DLD1 (cell line): ENCODE data around the gene CYB561.

Source experiments
- in situ Hi-C: cut with HindIII; loops from 2 replicates; pipeline ENCODE4 v1.10.0; 2017; ENCODE audit warnings: low sequenced_read_pairs

Gene CYB561

DNA sequence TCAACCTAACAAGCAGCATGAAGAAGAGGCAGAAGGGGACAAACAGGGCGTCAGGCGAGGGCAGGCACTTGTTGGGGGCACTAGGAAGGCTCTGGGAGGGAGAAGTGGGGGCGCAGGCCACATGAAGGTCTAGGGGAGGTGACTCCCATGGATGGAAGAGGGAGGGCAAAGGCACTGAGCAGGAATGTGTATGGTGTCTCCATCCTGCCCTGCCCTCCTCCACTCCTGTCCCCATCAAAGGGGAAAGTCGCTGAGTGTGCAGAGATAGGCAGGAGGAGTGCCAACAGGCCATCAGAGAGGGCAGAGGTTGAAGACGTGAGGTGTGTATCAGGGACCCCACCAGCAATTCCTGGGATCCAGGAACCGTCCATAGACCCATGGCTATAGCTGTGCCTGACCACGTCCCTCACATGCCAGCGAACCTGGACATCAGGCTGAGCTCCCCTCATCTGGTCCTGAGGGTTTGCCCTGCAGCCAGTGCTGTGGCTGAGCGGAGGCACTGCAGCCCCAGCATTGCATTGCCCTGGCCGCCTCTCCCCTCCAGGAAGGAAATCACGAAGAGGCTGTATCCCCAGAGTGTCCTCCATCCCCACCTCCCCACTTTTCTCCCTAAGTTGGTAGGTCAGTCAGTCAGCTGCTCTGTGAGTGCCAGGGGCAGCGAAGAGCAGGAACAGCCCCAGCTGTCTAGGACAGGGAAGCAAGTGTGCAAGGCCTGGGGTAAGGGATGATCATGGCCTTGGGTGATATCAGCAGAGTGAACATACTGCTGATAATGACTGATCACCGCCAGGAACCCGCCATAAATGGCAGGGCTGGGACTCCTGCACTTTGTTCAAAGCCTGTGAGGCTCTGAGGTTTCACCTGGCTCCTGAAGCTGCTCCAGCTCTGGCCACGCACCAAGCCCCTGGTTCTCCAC lies 6.2 kb upstream of the CYB561 start:
- in situ Hi-C loops: no loop called here

DNA sequence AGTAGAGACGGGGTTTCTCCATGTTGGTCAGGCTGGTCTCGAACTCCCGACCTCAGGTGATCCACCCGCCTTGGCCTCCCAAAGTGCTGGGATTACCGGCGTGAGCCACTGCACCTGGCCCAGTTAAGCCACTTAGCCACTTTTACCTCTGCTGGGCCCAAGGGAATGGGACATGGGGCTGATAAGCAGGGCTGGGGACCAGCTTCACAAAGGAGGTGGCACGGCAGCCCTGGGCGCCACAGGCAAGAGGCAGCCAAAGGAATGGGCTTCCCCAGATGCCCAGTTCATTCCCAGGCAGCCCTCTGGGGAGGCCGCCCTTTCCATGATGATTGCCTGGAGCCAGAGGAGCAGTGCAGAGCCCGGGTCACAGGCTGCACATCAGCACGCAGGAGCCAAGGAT lies 5.0 kb upstream of the CYB561 start:
- in situ Hi-C loops: no loop called here

DNA sequence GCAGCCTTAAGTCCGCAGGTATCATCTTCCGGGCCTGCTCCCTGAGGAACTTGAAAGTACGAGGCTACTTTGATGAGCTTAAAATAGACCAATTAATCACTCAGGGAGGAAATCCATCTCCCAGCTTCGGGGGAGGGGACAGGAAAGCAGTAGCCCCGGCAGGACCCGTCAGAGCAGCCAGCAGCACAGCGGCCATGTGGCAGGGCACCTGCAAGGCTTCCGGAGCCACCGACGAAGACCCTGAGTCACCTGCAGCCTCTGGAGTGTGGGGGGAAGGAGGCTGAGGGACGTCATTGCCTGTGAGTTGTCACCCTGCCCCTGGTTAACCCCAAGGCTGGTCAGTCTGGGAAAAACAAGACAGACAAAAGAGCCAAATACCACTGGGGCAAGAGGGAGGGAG lies 4.4 kb upstream of the CYB561 start:
- in situ Hi-C loops: no loop called here

DNA sequence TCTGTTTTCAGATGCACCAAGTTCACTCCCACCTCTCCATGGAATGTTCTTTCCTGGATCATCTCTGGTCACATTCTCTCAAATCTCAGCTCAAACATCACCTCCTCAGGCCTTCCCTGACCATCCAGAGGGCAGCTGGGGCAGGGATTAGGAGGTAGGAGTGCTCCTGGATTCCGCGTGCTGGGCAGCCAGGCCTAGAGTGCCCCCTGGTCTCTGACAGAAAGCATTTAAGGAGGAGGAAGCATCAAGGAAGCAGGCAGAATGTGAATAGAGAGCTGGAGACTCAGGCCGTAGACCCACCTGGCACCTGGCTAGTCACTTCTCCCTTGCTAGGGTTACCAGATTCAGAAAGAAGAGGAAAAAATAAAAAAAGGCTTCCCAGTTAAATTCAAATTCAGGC lies 2.5 kb upstream of the CYB561 start:
- in situ Hi-C loops: no loop called here

DNA sequence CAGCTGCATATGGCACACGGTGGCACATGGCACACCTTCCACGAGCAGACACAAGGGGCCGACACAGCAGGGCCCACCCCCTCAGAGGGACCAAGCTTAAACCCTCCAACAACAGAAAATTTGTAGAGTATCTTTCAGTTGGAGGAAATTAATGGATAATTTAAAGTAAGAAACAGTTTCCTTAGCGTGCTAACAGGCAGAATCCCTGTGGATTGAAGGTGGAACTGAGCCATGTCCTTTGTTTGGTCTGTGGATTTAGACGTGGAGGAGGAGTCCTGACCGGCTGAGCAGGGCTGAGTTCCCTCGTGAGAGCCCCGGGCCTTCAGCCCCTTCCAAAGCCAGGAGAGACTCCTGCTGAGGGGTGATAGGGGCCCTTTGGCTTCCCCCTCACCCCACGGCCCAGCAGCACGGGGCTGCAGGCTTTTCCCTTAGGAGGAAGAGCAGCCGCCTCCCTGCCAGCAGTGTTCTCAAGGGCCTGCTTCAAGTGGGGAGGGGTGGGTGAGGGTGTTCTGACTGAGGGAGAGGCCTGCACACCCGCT lies 1.4 kb upstream of the CYB561 start:
- in situ Hi-C loops: no loop called here

DNA sequence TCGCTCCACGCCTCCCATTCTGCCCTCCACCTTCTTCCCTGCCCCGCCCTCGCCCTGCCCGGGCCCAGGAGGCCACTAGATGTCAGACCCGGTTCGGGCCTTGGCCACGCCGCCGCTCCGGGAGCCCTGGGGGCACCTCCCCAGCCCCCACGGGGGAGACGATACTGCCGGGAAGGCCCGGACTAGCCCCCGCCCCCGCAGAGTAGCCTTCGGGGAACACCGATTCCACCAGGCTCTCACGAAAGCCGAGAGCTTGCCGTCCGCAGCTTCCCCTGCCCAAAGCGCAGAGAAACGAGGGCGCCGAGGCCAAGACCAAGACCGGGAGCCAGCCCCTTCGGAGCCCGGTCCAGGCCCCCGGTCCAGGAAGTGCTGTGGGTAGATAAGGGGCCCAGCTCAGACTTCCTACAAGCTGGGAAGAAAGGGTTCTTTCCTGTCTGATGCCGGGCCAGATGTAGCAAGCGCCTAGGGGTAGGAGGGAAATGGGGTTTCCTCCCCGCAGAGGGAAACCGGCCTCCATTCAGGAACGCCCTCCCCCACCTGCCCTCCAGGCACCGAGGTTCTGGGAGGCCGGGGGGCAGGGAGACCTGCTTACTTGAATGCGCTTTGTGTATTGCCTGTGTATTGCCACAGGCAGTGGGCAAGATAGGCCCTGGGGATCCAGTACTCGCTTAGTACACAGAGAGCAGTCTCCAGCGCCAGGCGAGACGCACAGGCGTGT lies 806 bp upstream of the CYB561 start:
- in situ Hi-C loops: no loop called here

DNA sequence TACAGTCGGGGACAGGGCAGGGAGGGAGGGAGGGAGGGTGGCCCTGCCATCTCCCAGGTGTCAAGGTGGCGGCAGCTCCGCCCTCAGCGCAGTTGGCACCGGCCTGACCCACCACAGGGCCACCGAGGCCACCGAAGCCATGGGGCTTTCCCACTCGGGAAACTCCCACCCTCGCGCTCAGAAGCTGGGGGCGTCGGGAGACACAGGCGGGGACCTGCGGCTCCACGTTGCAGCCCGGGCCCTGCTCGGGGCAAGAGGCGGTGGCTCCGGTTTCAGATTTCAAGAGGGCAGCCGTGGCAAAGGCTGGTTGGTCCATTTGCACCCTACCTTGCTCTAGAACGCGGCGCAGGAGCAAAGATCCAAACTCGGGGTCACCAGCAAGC lies 544 bp downstream of the CYB561 start:
- in situ Hi-C loops: no loop called here

DNA sequence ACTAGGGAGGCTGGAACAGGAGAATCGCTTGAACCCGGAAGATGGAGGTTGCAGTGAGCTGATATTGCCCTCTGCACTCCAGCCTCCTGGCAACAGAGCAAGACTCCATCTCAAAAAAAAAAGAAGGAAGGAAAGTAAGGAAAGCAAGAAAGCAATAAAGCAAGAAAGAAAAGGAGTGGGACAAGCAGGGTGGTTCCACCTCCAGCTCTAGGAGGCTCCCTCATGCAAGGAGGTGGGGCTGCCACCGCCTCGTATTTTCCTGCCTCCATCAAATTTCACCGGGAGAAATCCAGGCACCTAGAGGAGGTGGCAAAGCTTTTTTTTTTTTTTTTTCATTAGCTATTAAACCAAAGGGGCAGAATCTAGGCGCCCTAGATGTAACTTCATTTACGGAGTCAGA lies 1.0 kb downstream of the CYB561 start:
- in situ Hi-C loops: no loop called here

DNA sequence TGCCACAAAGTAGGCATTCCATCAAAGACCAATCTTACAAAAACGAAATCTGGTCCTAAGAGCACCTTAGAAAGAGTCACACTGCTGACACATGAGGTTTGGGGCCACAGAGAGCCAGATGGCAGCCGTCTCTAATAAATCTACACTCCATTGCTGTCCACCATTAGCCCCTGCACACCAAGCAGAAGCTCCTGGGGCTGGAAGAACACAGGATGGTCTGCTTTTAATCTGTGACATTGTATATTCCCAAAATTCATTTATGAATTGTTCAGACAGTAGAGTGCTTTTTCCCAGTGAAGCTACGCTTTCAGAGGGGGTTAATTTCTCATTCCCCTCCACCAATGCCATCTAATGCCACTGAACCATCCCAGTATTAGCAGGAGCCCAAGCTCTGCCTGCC lies 1.6 kb downstream of the CYB561 start:
- in situ Hi-C loops: no loop called here

DNA sequence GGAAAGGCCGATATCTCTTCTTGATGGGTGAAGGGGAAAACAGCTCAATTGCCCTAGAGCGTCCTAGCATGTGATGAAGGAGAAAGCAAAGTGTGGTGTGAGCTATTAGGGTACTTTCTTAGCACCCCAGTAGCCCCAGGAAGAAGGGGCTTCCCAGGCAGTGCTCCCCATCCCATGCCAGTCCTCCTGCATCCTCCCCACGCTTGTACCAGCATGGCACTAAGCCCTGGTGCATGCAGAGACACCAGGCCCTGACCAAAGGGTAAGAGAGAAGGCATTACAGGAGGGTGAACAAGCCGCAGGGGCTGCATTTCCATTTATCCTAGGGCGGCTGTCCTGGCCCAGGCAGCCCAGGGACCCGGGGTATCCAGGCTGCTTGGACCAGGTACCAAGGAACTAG lies 3.1 kb downstream of the CYB561 start:
- in situ Hi-C loops: no loop called here

DNA sequence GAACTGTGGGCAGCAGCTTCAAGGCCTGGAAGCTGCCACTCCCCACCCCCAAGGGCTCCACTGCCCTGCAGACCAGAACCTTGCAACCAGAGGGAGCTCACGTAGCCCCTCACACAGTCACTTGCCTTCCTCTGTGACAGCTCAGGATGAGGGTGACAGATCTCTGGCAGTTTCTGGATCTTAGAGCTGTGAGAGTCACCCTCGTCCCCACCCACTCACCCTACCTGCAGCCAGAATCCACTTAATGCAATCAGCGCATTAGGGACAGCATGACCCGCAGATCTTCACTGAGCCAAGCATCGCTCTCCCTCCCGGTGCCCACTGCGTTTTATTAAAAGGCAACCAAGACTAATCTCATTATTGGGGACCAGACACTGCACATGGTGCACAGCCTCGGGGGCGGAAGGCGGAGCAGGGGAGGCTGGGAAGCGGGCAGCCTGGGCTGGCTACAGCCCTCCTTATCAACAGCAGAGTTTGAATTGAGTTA lies 3.5 kb downstream of the CYB561 start:
- in situ Hi-C loops: no loop called here

DNA sequence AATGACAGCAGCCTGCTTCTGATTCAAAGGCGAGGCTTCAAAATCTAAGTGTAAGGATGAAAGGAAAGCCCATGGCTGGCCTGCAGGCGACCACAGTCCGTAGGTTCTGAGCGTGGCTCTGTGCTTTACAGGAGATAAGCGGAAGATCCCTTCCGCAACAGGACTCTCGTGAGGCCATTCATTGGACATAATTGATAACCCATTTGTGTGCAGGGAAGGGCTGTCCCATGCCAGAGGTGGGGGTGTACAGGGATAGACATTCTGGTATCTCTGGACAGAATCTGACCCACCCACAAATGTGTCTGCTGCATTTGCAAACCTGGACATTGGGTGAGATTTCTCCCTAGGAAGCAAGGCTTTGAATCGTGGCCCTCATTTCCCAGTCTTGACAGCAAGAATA lies 4.0 kb downstream of the CYB561 start:
- in situ Hi-C loops: no loop called here

DNA sequence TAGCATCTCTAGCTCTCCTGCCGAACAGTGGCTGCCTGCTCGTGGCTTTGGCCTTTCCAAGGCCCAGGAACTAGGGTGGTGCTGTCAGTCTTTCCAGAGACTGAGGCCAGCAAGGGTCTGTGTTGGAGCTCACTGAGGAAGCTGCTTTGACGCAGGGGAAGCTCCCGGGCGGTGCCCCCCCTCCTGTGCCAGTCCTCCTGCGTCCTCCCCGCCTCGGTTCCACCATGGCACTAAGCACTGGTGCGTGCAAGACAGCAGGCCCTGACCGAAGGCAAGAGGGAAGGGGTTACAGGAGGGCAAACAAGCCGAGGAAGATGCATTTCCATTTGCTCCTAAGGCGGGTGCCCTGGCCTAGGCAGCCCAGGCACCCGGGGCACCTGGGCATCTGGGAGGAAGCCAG lies 4.5 kb downstream of the CYB561 start:
- in situ Hi-C loops: no loop called here

DNA sequence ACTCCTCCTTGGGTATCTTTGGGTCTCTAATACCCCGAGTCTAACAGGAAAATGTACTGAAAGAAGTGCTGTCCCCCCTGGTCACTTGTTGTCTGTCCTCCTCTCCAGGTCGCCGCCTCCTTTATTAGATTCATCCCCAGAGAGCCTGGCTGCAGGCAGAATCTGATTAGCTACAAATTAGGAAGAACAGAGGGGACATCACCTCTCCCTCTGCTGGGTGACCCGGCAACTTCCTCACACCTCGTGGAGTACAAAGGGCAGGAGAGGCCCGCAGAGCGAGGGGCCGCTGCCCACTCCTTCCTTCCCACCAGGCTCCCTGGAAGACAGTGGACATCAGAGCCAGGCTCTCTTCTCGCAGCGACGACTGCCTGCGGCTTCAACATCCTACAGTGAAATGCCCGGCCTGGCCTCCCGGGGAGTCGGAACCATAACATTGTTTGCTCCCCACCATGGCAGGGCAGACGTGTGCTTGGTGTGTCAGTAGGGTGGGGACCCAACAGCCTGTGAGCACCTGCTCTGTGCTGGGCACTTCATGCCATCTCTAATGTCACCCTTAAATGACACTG lies 5.3 kb downstream of the CYB561 start:
- in situ Hi-C loops: no loop called here

DNA sequence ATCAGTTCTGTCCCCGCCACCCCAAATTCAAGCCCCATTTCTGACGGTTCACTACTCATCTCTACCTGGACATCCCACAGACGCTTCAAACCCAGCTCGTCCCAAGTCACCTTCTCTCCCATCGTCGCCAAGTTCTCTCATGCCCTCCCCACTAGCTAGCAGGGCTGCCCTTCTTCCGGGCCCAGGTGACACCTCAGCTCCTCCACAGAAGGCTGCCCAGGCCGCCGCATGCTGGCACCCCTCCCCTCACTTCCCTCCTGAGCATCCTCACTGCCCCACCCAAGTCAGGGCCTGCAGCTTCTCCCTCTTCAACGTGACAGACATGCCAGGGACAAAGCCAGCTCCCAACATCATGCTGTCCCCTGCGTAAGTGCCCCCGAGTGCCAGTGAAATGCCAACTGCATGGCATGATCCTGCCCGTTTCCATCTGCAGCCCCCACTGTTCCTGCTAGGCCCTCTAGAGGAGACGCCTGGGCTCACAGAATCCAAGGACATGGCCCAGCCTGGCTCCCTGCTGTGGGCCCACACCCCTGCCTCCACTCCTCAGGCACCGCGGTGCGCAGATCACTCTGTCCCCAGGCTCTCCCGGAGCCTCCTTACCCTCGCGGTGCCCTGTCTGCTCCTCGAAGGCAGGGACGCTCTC lies 5.9 kb downstream of the CYB561 start:
- in situ Hi-C loops: no loop called here

DNA sequence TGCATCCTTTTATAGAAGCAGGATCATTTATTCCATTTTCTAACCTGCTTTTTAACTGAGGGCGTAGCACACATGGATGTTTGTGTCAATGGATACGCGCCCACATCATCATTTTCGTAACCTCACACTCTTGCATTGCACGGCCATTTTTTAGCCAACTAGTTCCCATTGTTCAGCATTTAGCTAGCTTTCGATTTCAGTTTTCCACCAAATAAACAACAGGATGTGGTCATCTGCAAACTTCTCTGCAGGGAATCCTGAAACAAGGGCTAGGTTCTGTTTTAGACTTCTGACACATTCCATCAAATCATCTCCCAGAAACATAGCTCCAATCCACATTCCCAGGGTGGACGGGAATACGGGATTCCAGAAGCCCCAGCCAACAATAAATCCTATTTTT lies 6.4 kb downstream of the CYB561 start:
- in situ Hi-C loops: no loop called here

DNA sequence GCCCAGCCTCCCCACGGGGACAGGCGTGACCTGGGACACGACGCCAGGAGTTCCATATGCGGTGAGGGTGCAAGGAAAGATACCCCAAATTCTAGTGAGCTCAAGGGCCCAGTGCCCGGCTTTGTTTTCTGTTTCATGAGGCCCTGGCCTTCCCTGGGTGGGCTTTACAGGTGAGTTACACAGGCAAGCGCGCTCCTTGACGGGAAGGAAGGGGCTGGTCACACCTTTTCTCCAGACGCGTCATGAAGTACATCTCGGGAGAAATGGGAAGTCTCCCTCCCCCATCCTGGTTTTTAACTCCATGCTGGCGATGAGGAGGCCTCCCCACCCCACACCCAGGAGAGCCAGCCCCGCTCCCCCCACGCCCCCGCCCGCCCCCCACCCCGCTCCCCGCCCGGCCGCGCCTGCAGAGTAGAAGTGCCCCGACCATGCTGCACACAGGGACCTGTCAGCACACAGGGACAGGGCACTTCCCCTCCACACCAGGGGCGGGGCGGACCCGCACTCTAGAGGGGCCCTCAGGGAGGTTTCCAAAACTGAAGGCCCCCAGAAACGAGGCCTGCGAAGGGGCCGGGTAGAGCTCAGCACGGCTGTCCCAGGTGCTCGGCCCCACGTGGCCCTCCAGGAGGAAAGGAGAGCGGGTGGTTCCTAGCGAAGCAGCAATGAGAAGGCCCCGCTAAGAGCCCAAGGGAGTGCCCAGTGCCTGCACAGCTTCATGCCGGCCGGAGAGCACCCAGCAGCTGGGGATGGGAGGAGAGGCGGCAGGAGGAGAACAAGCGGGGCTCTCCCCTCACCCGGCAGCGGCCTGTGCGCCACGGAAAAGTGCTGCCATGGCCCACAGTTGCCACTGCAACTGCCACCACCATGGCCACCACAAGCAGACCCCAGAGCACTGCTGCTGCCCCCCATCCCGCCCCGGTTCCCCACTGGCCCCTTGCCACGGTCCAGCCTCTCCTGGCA lies 7.7 kb downstream of the CYB561 start:
- in situ Hi-C loops: no loop called here

DNA sequence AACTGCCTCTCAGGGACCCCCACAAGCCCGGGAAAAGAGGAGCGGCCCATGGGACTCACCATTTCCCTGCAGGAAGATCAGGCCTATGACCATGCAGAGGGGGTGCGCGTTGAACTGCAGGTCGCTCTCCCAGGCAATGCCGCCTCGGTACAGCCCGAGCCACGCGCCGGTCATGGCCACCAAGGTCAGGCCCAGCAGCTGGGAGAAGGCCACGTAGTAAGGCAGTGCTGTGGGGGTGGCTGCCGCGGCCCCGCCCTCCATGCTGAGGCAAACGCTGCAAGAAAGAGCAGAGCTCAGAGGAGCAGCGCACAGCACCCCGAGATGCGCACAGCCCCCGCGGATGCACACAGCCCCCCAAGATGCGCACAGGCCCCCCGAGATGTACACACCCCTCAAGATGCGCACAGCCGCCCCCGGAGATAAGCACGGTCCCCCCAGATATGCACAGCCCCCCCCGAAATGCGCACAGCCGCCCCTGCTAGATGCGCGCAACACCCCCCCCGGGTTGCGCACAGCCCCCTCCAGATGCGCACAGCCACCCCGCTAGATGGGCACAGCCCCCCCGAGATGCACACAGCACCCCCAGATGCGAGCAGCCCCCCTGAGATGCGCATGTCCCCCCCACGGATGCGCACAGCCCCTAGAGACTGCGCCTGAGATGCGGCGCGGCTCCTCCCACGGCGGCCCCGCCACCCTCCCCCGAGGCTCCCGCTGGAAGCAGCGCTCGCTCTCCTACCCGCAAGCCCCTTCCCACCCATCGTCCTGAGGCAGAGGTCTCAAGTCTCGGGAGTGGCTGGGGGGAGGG lies 8.6 kb downstream of the CYB561 start:
- in situ Hi-C loops: no loop called here

DNA sequence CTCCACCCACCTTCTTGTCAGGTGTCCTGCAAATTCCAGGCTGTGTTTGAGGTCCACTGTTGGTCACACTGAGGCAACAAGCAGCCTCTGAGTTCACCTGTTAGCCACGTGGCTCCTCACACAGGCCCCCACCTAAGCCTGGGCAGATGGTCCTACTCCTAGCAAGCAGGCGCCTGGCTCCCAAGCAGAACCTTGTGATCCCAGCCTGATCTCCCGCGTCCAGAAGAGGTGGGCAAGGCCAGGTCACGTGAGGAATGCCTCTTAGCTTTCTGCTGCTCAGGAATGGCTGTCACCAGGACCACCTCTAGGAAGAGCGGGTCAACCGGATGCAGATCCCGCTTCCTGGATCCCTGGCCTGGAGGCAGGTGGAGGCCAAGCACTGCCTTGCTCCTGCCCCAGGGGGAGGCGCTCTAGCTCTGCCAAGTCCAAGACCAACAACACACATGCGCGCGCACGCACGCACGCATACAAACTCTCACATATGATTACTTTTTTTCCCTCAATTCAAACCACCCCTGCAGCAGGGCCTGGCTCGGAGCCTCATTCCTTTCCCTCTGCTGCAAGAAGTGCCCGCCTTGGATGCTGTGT lies 9.5 kb downstream of the CYB561 start:
- in situ Hi-C loops: no loop called here
